CD14-positive monocyte (primary cell): ENCODE data around the gene CPA2. TPM values are rescaled to one million over a fixed set of nuclear protein-coding genes. Genes with fewer than 3 reads are reported as not detected.

Experiments
- DNase-seq, 3 donors: peaks; one replicate each; pipeline ENCODE4 v3.0.0-alpha.2; 2011 to 2022
- H2AFZ ChIP-seq: 2 replicates; pipeline ENCODE4 v1.6.0; 2012; ENCODE audit warnings: mild to moderate bottlenecking, low read depth, low read length, inconsistent platforms; ENCODE audit not compliant: insufficient read depth, poor library complexity, severe bottlenecking
- H3K27ac ChIP-seq, 2 donors: 1 replicate in 1 of 2; 2 replicates in 1 of 2; pipeline ENCODE4 v1.5.1; 2012 to 2013; ENCODE audit warnings: low read length in 2 of 2, control low read depth in 1 of 2, inconsistent platforms in 1 of 2, low read depth in 1 of 2, mild to moderate bottlenecking in 1 of 2
- H3K27me3 ChIP-seq, 2 donors: one replicate each; pipeline versions ENCODE4 v1.6.0 to v1.6.1; 2011 to 2013; ENCODE audit warnings: low read length in 2 of 2; ENCODE audit not compliant: control insufficient read depth in 2 of 2, insufficient read depth in 2 of 2
- H3K36me3 ChIP-seq, 2 donors: replicated peaks in 1 of 2; 1 replicate in 1 of 2; 2 replicates in 1 of 2; pipeline versions ENCODE4 v1.5.1 to v1.6.1; 2012 to 2013; ENCODE audit warnings: low read length in 2 of 2, control low read depth in 1 of 2, inconsistent platforms in 1 of 2, mild to moderate bottlenecking in 1 of 2; ENCODE audit not compliant: insufficient read depth in 2 of 2, control insufficient read depth in 1 of 2
- H3K4me1 ChIP-seq, 2 donors: 1 replicate in 1 of 2; 2 replicates in 1 of 2; pipeline versions ENCODE4 v1.5.1 to v1.6.1; 2012 to 2013; ENCODE audit warnings: low read length in 2 of 2, control low read depth in 1 of 2, inconsistent platforms in 1 of 2, mild to moderate bottlenecking in 1 of 2, moderate library complexity in 1 of 2; ENCODE audit not compliant: insufficient read depth in 2 of 2, control insufficient read depth in 1 of 2
- H3K4me2 ChIP-seq: replicated peaks from 2 replicates; pipeline ENCODE3; 2012; ENCODE audit warnings: low read length, moderate library complexity, mild to moderate bottlenecking; ENCODE audit not compliant: poor library complexity, severe bottlenecking; ENCODE audit errors: extremely low read depth
- H3K4me3 ChIP-seq, 3 experiments: fragments of 200-600 bp in 1 of 3; sonication (generic) in 1 of 3; replicated peaks in 1 of 3; 1 replicate in 2 of 3; 2 replicates in 1 of 3; pipeline ENCODE4 v1.5.1; 2011 to 2013; ENCODE audit warnings: low read length in 3 of 3, mild to moderate bottlenecking in 3 of 3, control low read depth in 2 of 3, low read depth in 2 of 3, inconsistent platforms in 1 of 3, moderate library complexity in 1 of 3
- H3K79me2 ChIP-seq: 2 replicates; pipeline ENCODE4 v1.6.0; 2012; ENCODE audit warnings: mild to moderate bottlenecking, control low read depth, inconsistent platforms, low read length, moderate library complexity; ENCODE audit not compliant: insufficient read depth
- H3K9ac ChIP-seq: 2 replicates; pipeline ENCODE4 v1.6.0; 2017; ENCODE audit warnings: low read length, mild to moderate bottlenecking; ENCODE audit not compliant: insufficient read depth, poor library complexity, severe bottlenecking
- H3K9me3 ChIP-seq, 2 donors: replicated peaks in 1 of 2; 1 replicate in 1 of 2; 2 replicates in 1 of 2; pipeline versions ENCODE4 v1.5.1 to v1.6.1; 2012 to 2013; ENCODE audit warnings: low read length in 2 of 2, control low read depth in 1 of 2; ENCODE audit not compliant: control insufficient read depth in 1 of 2, insufficient read depth in 1 of 2
- H4K20me1 ChIP-seq: 2 replicates; pipeline ENCODE4 v1.6.0; 2012; ENCODE audit warnings: mild to moderate bottlenecking, low read length, control low read depth, moderate library complexity; ENCODE audit not compliant: insufficient read depth
- H3K27ac Mint-ChIP-seq, 7 donors: one replicate each; pipeline ENCODE4 v1.8.0; 2020; ENCODE audit warnings: mild to moderate bottlenecking in 7 of 7, mixed read lengths in 7 of 7, moderate library complexity in 6 of 7, inconsistent platforms in 2 of 7
- H3K27me3 Mint-ChIP-seq, 3 donors: one replicate each; pipeline ENCODE4 v1.8.0; 2021 to 2022; ENCODE audit warnings: low read depth in 3 of 3, mild to moderate bottlenecking in 3 of 3, mixed read lengths in 3 of 3, moderate library complexity in 3 of 3, inconsistent platforms in 1 of 3
- H3K36me3 Mint-ChIP-seq, 2 donors: one replicate each; pipeline ENCODE4 v1.8.0; 2020; ENCODE audit warnings: mixed read lengths in 2 of 2, inconsistent platforms in 1 of 2, mild to moderate bottlenecking in 1 of 2
- H3K4me1 Mint-ChIP-seq: one replicate; pipeline ENCODE4 v1.8.0; 2020; ENCODE audit warnings: mild to moderate bottlenecking, mixed read lengths
- H3K4me3 Mint-ChIP-seq, 2 donors: one replicate each; pipeline ENCODE4 v1.8.0; 2020; ENCODE audit warnings: mild to moderate bottlenecking in 2 of 2, mixed read lengths in 2 of 2, moderate library complexity in 1 of 2
- H3K9me3 Mint-ChIP-seq, 7 donors: one replicate each; pipeline ENCODE4 v1.8.0; 2020 to 2022; ENCODE audit warnings: mixed read lengths in 7 of 7, mild to moderate bottlenecking in 6 of 7, moderate library complexity in 6 of 7, inconsistent platforms in 2 of 7
- WGBS: methylation state at CpG from one replicate; pipeline ENCODE4 v1.1.5; 2013; ENCODE audit warnings: missing lambda C conversion rate; ENCODE audit not compliant: insufficient coverage; 5-methylcytosine and 5-hydroxymethylcytosine counted together
- intact Hi-C, 2 donors: fragments of 100-400 bp; cut with micrococcal nuclease; formaldehyde crosslinking; loops; one replicate each; pipeline versions ENCODE4 v1.15.0 to v1.15.1; 2023
- polyA plus RNA-seq, 3 donors: library from polyadenylated mRNA; depleted of rRNA in 1 of 3; unstranded in 2 of 3; stranded (reverse) in 1 of 3; fragments of 300-500 nt in 2 of 3; fragments of >200 nt in 1 of 3; fragmentation: Illumina TruSeq in 2 of 3; gene quantifications; 1 replicate in 2 of 3; 2 replicates in 1 of 3; pipeline ENCODE4 v1.2.3, GENCODE V29; 2012 to 2021
- TF ChIP-seq, protein P1 (sequence below): fragments of 200-600 bp; IDR thresholded peaks from one replicate; pipeline ENCODE4 v1.8.0; 2022; ENCODE audit warnings: antibody characterized with exemption, mild to moderate bottlenecking

Gene CPA2
- polyA plus RNA-seq, 3 donors: not detected

DNA sequence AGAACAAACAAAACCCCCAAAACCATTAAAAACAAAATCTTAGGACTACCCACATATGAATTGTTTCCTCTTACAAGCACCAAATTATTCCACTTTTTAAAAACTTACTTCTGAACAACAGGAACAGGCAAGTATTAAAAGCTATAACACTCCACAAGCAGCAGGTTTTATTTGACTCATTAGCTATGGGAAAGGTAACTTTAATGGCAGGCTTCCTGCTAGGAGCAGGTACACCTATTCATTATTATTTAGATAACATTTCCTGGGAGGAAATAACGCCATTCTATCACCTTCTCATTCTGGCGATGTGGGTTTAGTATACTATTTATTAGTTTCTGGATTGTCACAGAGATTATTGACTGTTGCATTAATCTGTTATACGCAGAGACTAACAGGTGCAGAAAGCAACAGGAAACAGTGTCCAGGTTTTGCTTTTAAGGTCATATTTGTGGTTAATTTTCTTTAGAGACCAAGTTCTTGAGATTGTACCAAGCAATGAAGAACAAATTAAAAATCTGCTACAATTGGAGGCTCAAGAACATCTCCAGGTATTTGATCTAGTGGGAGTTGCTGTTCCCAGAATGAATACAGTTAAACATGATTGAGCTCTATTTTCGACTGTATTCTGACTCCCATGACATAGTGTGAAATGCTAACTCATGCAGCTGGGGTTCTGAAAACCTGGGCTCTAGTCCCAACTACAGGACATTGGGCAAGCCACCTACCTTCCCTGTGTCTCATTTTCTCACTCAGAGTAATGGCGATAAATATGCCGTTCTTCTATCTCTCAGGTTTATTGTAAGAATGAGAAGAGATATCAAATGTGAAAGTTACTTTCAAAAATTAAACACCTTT, 2.0 kb downstream of the CPA2 start:
- H3K4me3 Mint-ChIP-seq: no peak overlapping the region
- no peak overlapping the region for H3K27ac Mint-ChIP-seq
- no peaks in the 10 kb centered on the region for H3K36me3 Mint-ChIP-seq
- intact Hi-C loops: no loop called here
- Histone ChIP-seq H3K27me3 (peaks cover 0 to 1% of the 10 kb centered on the region in 2 donors), H3K27ac (no peak overlapping the region), H3K9ac (no peak overlapping the region), H3K4me2 (no peak overlapping the region), H3K4me1 (peaks cover 7 to 10% of the 10 kb centered on the region in 2 donors), H3K36me3 (no peaks in the 10 kb centered on the region), H3K9me3 (no peaks in the 10 kb centered on the region), H2AFZ (no peak overlapping the region), H3K4me3 (no peak overlapping the region), H3K79me2 (no peaks in the 10 kb centered on the region), H4K20me1 (no peaks in the 10 kb centered on the region)
- TF ChIP-seq, protein P1, sequence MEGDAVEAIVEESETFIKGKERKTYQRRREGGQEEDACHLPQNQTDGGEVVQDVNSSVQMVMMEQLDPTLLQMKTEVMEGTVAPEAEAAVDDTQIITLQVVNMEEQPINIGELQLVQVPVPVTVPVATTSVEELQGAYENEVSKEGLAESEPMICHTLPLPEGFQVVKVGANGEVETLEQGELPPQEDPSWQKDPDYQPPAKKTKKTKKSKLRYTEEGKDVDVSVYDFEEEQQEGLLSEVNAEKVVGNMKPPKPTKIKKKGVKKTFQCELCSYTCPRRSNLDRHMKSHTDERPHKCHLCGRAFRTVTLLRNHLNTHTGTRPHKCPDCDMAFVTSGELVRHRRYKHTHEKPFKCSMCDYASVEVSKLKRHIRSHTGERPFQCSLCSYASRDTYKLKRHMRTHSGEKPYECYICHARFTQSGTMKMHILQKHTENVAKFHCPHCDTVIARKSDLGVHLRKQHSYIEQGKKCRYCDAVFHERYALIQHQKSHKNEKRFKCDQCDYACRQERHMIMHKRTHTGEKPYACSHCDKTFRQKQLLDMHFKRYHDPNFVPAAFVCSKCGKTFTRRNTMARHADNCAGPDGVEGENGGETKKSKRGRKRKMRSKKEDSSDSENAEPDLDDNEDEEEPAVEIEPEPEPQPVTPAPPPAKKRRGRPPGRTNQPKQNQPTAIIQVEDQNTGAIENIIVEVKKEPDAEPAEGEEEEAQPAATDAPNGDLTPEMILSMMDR: no peak
- peaks cover 0 to 7% (median 0%) of the 10 kb centered on the region in 7 donors for H3K9me3 Mint-ChIP-seq
- H3K27me3 Mint-ChIP-seq: peaks cover 5 to 15% (median 6%) of the 10 kb centered on the region in 3 donors
- WGBS: 43% methylated on average over 1 of the region's 6 CpGs
- H3K4me1 Mint-ChIP-seq: peaks cover 8% of the 10 kb centered on the region
- no peak for DNase-seq

DNA sequence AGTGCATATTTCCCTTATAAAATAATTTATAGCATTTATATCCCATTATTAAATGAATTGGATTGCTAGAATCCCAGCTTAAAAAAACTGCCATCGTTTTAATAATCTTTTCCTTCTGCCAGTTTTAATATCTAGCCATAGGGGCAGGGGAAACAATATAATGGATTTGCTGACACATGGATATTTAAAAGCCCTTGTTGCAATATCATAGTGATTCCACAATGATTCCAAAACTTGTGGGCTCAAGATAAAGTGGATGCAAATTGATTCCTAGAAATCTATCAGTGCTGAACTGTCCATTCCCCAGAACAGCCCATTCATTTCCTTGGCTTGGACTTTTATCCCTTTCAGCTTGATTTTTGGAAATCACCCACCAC, 2.6 kb downstream of the CPA2 start:
- Histone ChIP-seq H4K20me1 (no peaks in the 10 kb centered on the region), H3K4me2 (no peak overlapping the region), H3K27me3 (peaks cover 0 to 5% of the 10 kb centered on the region in 2 donors), H3K27ac (no peak overlapping the region), H3K4me1 (peaks cover 9 to 16% of the 10 kb centered on the region in 2 donors), H3K9me3 (no peaks in the 10 kb centered on the region), H3K79me2 (no peaks in the 10 kb centered on the region), H3K36me3 (no peaks in the 10 kb centered on the region), H3K9ac (no peak overlapping the region), H3K4me3 (no peak overlapping the region), H2AFZ (no peak overlapping the region)
- Mint-ChIP-seq H3K36me3 (no peaks in the 10 kb centered on the region), H3K27me3 (peaks cover 8 to 17% (median 11%) of the 10 kb centered on the region in 3 donors), H3K4me3 (no peak overlapping the region), H3K27ac (no peak overlapping the region), H3K9me3 (peaks cover 0 to 7% (median 0%) of the 10 kb centered on the region in 7 donors), H3K4me1 (peaks cover 13% of the 10 kb centered on the region)
- intact Hi-C loops: no loop called here
- no peak for DNase-seq
- TF ChIP-seq, protein P1: no peak
- no CpG with 5 or more reads among the region's 1 CpG for WGBS
